Panc1 (cell line): Measurements from ENCODE around the gene BRWD1. TPM values are rescaled to one million over a fixed set of nuclear protein-coding genes. Genes with fewer than 3 reads are reported as not detected.

Source experiments
- ATAC-seq: fragments of 200-7000 bp; cut with Tn5 transposase; 2 replicates; pipeline ENCODE4 v1.9.1; 2020; ENCODE audit warnings: mild to moderate bottlenecking, moderate library complexity
- BruUV-seq: library from RNA; stranded (reverse); fragments of 400-500 nt; replicated peaks from 2 replicates; lab custom pipeline; 2021; lab: Mats Ljungman, UMichigan
- CTCF ChIA-PET: fragments of 300-600 bp; sonication (Branson Sonifier 250); formaldehyde crosslinking; loops from one replicate; lab custom pipeline; 2022; ENCODE audit warnings: antibody characterized with exemption; lab: Charles Lee
- POLR2A ChIA-PET: fragments of 300-600 bp; sonication (Branson Sonifier 250); formaldehyde crosslinking; loops from one replicate; lab custom pipeline; 2022; ENCODE audit warnings: antibody characterized with exemption; lab: Charles Lee
- DNase-seq: peaks from one replicate; pipeline ENCODE4 v3.0.0-alpha.2; 2010; ENCODE audit warnings: low read depth, low spot score
- H3K27ac ChIP-seq: 2 replicates; pipeline ENCODE4 v1.5.1; 2011; ENCODE audit warnings: mild to moderate bottlenecking, low read length, inconsistent platforms
- H3K27me3 ChIP-seq: fragments of 200-500 bp; sonication (Bioruptor generic); 2 replicates; pipeline ENCODE4 v1.6.0; 2014; ENCODE audit warnings: low read length, inconsistent platforms; ENCODE audit not compliant: control insufficient read depth, insufficient read depth
- H3K36me3 ChIP-seq: fragments of 200-500 bp; sonication (Bioruptor generic); 2 replicates; pipeline ENCODE4 v1.5.1; 2014; ENCODE audit warnings: inconsistent platforms, mild to moderate bottlenecking, low read length, moderate library complexity; ENCODE audit not compliant: control insufficient read depth, insufficient read depth
- H3K4me1 ChIP-seq: 2 replicates; pipeline ENCODE4 v1.5.1; 2011; ENCODE audit warnings: inconsistent platforms, mild to moderate bottlenecking, low read length, moderate library complexity; ENCODE audit not compliant: control insufficient read depth, insufficient read depth
- H3K4me3 ChIP-seq, 2 experiments: 2 replicates each; pipeline ENCODE4 v1.5.1; 2011 to 2012; ENCODE audit warnings: low read depth in 2 of 2, low read length in 2 of 2, mild to moderate bottlenecking in 2 of 2, inconsistent platforms in 1 of 2, moderate library complexity in 1 of 2
- H3K9me3 ChIP-seq: fragments of 200-500 bp; sonication (Bioruptor generic); 2 replicates; pipeline ENCODE4 v1.5.1; 2014; ENCODE audit warnings: low read depth, mild to moderate bottlenecking, inconsistent platforms, low read length, moderate library complexity; ENCODE audit not compliant: control insufficient read depth, insufficient read depth
- POLR2AphosphoS5 ChIP-seq: IDR thresholded peaks from 2 replicates; pipeline ENCODE4 v1.6.1; 2012; ENCODE audit warnings: mild to moderate bottlenecking, low read depth, low read length, moderate library complexity
- SIN3A ChIP-seq: IDR thresholded peaks from 2 replicates; pipeline ENCODE4 v1.6.1; 2012; ENCODE audit warnings: low read depth, mild to moderate bottlenecking, low read length, moderate library complexity, borderline replicate concordance; ENCODE audit not compliant: insufficient read depth
- TCF7L2 ChIP-seq: IDR thresholded peaks from 2 replicates; pipeline ENCODE4 v1.6.1; 2011; ENCODE audit warnings: mild to moderate bottlenecking, low read depth, low read length, inconsistent platforms
- in situ Hi-C: cut with HindIII; loops from 2 replicates; pipeline ENCODE4 v1.10.0; 2016; ENCODE audit warnings: low sequenced_read_pairs, low pct_unique_long_range_greater_than_20kb
- intact Hi-C: fragments of 100-400 bp; cut with micrococcal nuclease; formaldehyde crosslinking; loops from one replicate; pipeline ENCODE4 v1.10.0; 2022; ENCODE audit not compliant: unreplicated experiment
- total RNA-seq: library from RNA; stranded (reverse); gene quantifications from one replicate; pipeline ENCODE4 v1.2.1, GENCODE V29; 2021; ENCODE audit not compliant: unreplicated experiment
- TF ChIP-seq, protein P1 (sequence below), 2 experiments: IDR thresholded peaks; 2 replicates each; pipeline ENCODE4 v1.6.1; 2011 to 2012; ENCODE audit warnings: low read depth in 2 of 2, control low read depth in 1 of 2, low read length in 1 of 2, mild to moderate bottlenecking in 1 of 2, moderate library complexity in 1 of 2; ENCODE audit not compliant: insufficient read depth in 1 of 2
- TF ChIP-seq, protein P2 (sequence below): fragments of 450-650 bp; IDR thresholded peaks from 2 replicates; pipeline ENCODE4 v1.5.1; 2017; ENCODE audit warnings: mild to moderate bottlenecking

The BRWD1 gene
- total RNA-seq, 1 experiment from 2014 or later = 26.2 TPM

DNA sequence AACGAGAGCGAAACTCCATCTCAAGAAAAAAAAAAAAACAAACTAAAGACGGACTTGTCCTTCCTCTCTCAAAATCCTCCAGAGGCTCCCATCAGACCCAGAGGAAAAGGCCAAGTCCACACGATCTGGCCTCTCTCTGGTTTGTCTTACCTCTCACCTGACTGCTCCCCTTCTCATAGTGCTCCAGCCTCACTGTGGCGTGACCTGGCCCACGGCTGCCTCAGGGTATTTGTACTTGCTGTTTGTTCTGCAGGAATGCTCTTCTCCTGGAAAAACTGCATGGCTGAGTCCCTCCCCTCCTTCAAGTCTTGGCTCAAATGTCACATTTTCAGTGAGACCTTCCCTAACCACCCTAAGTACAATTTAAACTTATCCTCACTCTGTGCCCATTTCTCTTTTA, 8.0 kb upstream of the BRWD1 start:
- peak; percentile 53; the same call in 1 of the 2 replicates for ATAC-seq
- H3K4me1 ChIP-seq = peaks cover 3% of the 10 kb centered on the region
- no peak overlapping the region for H3K4me3 ChIP-seq
- H3K27ac ChIP-seq = no peak overlapping the region
- in situ Hi-C loops = no loop called here
- no peaks in the 10 kb centered on the region for H3K36me3 ChIP-seq
- no peaks in the 10 kb centered on the region for H3K27me3 ChIP-seq
- H3K9me3 ChIP-seq = no peaks in the 10 kb centered on the region
- TF ChIP-seq TCF7L2 (no peak), SIN3A (no peak), POLR2AphosphoS5 (no peak)
- TF ChIP-seq, protein P1, sequence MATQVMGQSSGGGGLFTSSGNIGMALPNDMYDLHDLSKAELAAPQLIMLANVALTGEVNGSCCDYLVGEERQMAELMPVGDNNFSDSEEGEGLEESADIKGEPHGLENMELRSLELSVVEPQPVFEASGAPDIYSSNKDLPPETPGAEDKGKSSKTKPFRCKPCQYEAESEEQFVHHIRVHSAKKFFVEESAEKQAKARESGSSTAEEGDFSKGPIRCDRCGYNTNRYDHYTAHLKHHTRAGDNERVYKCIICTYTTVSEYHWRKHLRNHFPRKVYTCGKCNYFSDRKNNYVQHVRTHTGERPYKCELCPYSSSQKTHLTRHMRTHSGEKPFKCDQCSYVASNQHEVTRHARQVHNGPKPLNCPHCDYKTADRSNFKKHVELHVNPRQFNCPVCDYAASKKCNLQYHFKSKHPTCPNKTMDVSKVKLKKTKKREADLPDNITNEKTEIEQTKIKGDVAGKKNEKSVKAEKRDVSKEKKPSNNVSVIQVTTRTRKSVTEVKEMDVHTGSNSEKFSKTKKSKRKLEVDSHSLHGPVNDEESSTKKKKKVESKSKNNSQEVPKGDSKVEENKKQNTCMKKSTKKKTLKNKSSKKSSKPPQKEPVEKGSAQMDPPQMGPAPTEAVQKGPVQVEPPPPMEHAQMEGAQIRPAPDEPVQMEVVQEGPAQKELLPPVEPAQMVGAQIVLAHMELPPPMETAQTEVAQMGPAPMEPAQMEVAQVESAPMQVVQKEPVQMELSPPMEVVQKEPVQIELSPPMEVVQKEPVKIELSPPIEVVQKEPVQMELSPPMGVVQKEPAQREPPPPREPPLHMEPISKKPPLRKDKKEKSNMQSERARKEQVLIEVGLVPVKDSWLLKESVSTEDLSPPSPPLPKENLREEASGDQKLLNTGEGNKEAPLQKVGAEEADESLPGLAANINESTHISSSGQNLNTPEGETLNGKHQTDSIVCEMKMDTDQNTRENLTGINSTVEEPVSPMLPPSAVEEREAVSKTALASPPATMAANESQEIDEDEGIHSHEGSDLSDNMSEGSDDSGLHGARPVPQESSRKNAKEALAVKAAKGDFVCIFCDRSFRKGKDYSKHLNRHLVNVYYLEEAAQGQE (IDR thresholded peaks at IDR 0.05; ENCODE audit: insufficient read depth in 1 of 2, low read depth in 2 of 2, low read length in 1 of 2) = no peak
- TF ChIP-seq, protein P2, sequence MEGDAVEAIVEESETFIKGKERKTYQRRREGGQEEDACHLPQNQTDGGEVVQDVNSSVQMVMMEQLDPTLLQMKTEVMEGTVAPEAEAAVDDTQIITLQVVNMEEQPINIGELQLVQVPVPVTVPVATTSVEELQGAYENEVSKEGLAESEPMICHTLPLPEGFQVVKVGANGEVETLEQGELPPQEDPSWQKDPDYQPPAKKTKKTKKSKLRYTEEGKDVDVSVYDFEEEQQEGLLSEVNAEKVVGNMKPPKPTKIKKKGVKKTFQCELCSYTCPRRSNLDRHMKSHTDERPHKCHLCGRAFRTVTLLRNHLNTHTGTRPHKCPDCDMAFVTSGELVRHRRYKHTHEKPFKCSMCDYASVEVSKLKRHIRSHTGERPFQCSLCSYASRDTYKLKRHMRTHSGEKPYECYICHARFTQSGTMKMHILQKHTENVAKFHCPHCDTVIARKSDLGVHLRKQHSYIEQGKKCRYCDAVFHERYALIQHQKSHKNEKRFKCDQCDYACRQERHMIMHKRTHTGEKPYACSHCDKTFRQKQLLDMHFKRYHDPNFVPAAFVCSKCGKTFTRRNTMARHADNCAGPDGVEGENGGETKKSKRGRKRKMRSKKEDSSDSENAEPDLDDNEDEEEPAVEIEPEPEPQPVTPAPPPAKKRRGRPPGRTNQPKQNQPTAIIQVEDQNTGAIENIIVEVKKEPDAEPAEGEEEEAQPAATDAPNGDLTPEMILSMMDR = no peak
- intact Hi-C loops = no loop called here
- no TSS peak for BruUV-seq
- CTCF ChIA-PET = no interaction called here
- no peak for DNase-seq
- POLR2A ChIA-PET = no interaction called here

DNA sequence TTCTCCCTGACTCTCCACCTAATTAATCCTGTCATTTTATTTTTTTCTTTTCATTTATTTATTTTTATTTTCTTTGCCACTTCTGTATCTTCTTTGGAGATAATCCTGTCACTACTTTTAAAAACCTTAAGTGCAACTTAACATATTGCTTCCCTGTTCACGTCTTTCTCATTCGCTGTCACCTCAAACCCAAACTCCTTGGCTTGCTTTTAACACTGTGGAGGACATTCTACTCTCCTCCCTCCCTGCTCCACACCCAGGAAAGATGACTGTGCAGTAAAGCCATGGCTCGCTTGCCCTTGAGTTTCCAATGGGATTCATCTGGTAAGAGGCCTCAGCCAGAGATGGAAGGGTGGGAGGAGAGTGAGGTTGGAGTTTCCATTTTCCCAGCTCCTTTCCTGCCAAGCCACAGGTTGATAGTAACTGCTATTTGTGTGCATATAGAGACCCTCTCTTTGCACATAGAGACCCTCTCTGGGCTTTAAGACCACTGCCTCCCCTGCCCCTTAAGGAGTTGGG, 6.4 kb upstream of the BRWD1 start:
- TF ChIP-seq SIN3A = no peak
- no peak for ATAC-seq
- no TSS peak for BruUV-seq
- ChIA-PET POLR2A (no interaction called here), CTCF (no interaction called here)
- H3K36me3 ChIP-seq = no peaks in the 10 kb centered on the region
- peaks cover 3% of the 10 kb centered on the region for H3K4me1 ChIP-seq
- no peaks in the 10 kb centered on the region for H3K27me3 ChIP-seq
- intact Hi-C loops (no loop called here), in situ Hi-C loops (no loop called here)
- no peak overlapping the region for H3K27ac ChIP-seq
- no peaks in the 10 kb centered on the region for H3K9me3 ChIP-seq
- DNase-seq = no peak
- H3K4me3 ChIP-seq = no peak overlapping the region

DNA sequence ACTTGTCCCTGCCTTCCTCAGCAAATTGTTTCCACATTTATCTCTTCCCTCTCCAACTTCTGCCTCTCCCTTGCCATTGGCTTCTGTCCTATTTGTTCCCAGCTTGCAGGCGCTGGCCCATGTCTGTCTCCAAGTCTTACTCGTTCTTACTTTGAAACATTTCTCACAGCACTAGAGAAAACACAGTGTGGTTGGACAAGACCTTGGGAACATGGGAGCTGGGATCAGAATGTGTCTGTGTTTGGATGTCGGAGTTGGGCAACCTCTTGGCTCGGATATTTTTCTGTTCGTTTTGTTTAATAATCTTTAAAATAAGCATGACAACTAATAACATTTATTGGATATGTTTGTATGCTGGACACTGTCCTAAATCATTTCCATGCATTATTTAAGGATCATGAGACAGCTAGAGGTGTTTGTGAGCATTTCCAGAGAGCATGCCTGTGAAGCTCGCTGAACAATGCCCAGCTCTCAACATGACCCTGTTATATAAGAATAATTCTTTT, 5.9 kb upstream of the BRWD1 start:
- no peak overlapping the region for H3K27ac ChIP-seq
- ATAC-seq = no peak

More for the DNA sequence above, 5.9 kb upstream of the BRWD1 start:
- CTCF ChIA-PET = no interaction called here
- Histone ChIP-seq H3K36me3 (no peaks in the 10 kb centered on the region), H3K27me3 (no peaks in the 10 kb centered on the region), H3K4me3 (no peak overlapping the region), H3K9me3 (no peaks in the 10 kb centered on the region), H3K4me1 (peaks cover 3% of the 10 kb centered on the region)
- POLR2A ChIA-PET = no interaction called here
- intact Hi-C loops = no loop called here
- TF ChIP-seq TCF7L2 (no peak), POLR2AphosphoS5 (no peak), SIN3A (no peak)
- TF ChIP-seq, protein P1 (IDR thresholded peaks at IDR 0.05; ENCODE audit: insufficient read depth in 1 of 2, low read depth in 2 of 2, low read length in 1 of 2) = no peak
- TF ChIP-seq, protein P2 = no peak
- no peak for DNase-seq
- no TSS peak for BruUV-seq
- in situ Hi-C loops = no loop called here
